COR-L47 (cell line): ENCODE data around the gene VDR.
A peak's percentile ranks its signal among the peaks of the same experiment; 100 is the strongest.
"Not testable (repeated sequence)": the region's sequence is repeated elsewhere in the genome, so short reads cannot be mapped to it uniquely, and the experiment has no call there.

Experiments
- DNase-seq: peaks from one replicate; lab custom pipeline; 2025; lab: John Stamatoyannopoulos, UW

VDR gene

GRCh38 chr12:47812797-47813510 lies 91.8 kb downstream of the VDR start:
- no peak for DNase-seq

DNA sequence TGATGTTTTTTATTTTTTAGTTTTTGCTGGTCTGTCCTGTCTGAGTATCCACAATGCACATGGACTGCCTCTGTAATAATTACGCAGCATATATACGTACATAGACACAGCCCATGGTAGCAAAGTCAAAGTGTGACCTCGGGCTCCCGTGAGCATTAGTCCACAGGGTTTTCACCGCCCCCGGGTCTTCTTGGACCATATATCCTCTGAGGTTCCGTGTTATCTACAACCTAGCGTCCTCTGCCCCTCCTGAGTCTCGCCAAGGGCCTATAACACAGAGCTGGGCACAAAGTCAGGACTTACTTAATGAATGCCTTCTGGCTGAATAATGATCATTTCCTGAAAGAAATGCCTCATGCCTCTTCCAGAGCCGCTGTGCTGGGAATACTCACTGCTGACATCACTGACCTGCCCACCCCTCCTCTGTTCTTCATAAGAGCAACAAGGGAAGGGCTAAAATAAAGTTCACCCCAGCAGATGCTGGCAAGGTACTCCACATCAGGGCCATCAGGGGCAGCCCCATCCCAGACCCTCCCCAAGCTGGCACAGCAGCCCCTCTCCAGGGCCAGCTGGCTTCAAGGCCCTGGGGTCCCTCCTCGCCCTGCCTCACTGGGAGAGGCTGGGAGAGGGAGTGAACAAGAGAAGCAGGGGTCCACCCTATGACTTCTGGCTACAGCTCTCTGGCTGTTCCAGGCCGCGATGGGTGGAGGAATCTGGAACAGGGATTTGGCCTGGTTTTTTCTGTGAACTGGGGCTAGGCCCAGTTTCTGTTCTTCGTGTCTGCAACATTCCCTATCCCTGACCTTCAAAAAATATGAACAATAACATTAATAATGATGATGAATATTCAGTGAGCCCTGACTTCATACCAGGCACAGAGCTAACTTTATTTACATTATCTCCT lies 93.0 kb downstream of the VDR start:
- no peak for DNase-seq

DNA sequence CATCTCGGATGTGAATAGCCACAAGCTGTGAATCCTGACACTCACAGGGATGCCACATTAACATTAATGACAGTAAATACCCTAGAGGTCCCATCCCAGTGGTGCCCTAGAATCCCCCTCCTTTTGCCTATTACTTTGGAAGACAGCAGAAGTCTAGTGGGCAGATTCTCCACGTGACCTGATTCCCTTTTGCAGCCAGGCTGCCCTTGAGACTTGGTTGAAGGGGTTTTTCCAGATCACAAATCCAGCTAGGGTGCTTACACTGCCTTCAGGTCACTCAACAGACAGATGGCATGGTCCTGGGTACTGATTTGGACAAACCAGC lies 93.8 kb downstream of the VDR start:
- no peak for DNase-seq

DNA sequence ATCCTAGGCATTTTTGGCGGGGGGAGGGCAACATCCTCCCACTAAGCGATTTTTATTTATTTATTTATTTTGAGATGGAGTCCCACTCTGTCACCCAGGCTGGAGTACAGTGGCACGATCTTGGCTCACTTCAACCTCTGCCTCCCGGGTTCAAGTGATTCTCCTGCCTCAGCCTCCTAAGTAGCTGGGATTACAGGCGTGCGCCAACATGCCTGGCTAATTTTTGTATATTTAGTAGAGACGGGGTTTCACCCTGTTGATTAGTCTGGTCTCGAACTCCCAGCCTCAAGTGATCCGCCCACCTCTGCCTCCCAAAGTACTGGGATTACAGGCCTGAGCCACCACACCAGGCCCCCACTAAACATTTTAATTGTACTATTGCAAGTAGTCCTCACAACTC lies 95.3 kb downstream of the VDR start:
- not testable (repeated sequence) for DNase-seq

DNA sequence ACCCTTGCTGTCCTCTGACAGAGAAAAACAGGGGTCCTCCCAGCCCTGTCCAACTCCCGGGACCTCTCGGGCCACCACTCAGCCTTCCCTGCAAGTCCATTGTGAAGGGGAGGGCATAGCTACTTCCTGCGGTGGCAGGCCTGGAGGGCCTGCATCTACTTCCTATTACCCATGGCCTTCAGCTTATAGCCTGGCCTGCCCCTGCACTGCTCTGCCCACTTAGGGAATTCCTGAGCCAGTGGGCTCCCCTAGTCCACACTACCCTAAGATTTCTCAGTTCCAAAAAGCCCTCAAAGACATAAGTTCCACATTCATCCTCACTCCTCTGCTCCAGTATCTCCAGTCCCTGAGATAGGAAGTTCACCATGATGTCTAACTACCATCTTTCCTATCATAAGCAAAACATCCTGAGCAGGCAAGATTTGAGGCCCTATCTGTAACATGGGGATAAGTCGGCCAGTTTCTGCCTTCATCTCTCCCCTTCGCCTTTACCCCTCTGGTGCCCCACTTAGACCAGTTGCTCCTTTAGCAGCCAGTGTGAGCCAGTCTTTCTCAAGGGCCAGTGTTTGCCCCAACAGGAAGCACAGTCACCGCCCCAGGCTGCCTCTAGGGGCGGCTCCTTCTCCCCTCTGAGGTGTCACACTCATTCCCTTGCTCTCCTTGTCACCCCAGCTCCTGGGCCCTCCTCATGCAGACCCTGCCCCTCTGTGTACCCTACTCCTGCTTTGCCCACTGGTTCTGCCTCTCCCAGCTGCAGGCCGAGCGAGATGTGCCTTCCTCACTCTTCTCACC lies 96.0 kb downstream of the VDR start:
- no peak for DNase-seq

DNA sequence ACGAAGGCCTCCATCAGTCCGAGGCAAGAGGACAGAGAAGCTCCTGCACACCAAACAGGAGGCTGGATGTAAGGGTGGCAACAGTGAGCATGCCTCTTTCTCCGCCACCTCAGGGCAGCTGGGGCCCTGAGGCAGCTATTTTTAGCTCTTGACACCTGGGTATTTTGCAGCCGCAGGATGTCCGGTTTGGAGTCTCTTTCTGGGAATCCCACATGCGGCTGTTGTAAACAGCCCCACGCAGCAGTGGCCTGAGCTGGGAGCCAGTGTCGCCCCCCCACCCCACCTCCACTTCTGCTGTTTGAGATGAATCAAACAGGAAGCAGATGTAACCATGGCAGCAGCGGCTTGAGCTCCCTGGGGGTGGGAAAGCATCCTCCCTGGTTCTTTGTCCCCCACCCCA lies 96.7 kb downstream of the VDR start:
- DNase-seq, result peak; percentile 43

DNA sequence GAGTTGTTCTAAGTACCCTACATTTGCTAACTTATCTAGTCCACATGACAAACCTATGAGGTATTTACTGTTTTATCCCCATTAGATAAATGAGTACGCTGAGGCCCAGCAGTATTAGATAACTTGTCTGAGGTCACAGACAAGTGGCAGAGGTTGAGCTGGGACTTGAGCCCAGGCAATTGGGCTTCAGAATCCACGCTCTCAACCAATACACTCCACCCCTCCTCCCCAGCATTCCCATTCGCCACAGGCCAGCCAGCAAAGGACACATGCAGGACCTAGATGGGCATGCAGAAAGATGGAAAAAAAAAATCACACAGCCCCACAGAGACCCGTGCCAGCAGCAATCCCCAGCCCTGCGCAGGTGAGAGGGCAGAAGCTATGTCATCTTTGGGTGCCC lies 97.5 kb downstream of the VDR start:
- DNase-seq, result no peak

GRCh38 chr12:47805417-47805816 lies 99.4 kb downstream of the VDR start:
- no peak for DNase-seq

GRCh38 chr12:47804171-47804570 lies 100.6 kb downstream of the VDR start:
- DNase-seq, result no peak

- no peak for DNase-seq
Measured at GRCh38 chr12:47803191-47803875, 101.5 kb downstream of the VDR start.

DNA sequence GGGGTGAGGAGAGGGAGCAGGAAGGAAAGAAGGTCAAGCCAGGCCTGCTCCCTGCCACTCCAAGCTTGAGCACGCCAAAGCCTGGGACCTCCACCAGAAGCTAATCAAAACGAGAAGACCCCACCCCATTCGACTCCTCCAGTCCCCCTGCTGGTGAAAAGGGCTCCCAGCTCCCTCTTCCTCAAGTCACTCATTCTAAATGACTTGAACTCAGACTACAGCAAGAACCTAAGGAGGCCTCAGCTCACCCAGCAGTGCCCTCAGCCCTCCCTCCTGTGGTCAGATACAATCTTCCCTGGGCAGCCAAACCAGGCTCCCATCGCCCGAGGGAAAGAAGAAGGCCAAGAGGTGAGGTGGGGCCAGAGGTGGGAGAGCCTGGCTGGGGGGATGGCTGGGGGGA lies 102.5 kb downstream of the VDR start:
- DNase-seq, result no peak

- no peak for DNase-seq
Measured at GRCh38 chr12:47801904-47802246, 102.9 kb downstream of the VDR start.

DNA sequence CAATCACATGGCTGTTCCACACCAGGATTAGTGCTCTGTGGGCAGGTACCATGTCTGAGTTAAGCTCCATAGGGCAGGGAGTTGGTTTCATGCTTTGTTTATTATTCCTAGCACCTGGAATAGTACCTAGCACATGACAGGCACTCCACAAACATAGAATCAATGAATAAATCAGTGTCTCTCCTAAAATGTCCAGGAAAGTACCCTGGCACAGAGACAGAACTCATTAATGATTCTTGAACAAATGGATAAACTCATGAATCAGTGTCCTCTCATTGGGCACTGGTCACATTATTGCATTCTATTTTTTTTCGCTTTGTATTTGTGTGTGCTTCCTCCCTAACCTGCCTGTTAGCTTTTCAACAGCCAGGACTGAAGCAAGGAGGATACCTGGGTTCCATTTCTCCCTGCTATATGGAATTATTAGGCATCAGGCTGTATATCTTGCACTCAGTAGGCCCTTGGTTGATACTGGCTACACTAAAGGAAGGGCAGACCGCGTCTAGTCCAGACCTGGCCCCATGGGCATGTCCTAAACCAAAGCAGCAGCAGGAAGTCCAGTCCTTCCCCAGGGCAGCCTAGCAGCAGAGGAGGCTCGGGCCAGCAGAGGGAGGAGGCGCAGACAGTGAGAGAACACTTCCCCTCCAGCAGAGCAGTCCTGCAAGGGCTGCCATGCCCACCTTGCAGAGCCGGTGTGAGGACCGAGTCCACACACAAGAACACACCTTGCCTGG lies 103.5 kb downstream of the VDR start:
- DNase-seq, result no peak

- no peak for DNase-seq
Measured at GRCh38 chr12:47800582-47800981, 104.2 kb downstream of the VDR start.

GRCh38 chr12:47799357-47799955 lies 105.3 kb downstream of the VDR start:
- no peak for DNase-seq

DNA sequence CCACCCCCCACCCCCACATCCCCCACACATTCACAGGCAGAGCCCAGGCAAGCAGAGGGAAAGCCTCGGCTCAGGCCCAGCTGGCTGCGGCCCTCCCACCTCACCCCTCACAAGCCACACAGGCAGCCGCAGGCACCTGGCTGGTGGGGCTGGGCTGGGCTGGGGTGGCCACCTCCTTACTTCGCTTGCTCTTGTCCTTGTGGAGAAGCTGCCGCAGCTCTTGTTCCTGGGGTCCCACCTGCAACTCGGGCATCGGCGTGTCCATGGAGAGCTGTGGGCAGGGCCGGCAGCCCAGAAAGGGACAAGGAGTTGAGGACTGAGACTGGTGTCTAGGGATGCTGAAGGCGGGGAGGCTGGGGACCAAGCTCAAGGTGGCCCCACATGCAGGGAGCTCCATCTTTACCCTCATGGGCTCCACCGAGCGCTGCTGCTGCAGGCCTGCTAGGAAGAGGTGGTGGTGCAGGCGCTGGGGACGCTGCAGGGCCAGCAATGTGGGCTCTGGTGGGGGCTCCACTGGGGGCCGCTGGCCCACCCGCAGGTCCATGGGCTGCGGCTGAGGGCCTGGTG lies 106.3 kb downstream of the VDR start:
- no peak for DNase-seq

DNA sequence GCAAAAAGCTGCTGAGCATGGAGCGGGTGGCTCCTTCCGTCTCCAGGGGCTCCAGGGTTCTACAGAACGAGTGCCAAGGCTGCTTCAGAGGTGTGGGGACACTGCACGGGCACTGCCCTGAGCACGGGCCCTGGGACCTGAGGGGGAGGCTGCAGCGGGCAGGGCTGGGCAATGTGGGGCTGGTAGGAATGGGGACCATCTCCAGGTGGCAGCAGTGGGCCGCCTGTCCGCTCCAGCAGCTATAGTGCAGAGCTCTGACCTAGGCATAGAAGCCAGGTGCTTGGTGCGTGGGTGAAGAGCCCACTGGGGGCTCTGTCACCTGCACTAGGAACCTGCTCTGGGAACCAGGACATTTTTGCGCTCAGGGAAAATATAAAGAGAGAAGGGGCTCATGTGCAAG lies 107.4 kb downstream of the VDR start:
- peak; percentile 14 for DNase-seq

DNA sequence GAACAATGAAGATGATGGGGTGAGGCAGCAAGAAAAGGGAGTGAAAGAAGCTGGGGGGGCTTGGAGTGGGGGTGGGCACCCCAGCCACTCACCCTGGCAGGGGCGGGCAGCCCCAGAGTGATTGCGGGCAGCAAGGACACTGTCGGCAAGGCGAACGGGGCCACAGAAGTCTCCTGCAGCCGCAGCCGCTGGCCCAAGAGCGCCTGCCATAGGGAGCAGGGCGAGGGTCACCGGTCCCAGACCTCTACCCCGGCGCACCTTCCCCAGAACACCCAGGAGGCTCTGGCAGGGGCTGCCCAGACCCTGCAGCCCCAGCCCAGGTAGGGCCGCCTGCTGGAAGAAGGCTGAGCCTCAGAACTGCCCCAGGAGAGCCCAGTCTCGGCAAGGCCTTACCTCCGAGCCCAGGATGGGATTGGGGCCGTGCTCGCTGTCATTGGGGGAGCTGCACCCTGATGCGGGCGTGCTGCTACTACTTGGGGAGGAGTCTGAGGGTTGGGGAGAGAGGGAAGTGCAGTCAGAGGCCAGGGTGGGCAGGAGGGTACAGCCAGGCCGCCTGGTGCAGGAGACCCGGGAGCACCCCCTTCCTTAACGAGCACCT lies 108.9 kb downstream of the VDR start:
- no peak for DNase-seq

- no peak for DNase-seq
Measured at GRCh38 chr12:47795121-47795813, 109.5 kb downstream of the VDR start.

- no peak for DNase-seq
Measured at GRCh38 chr12:47794679-47795078, 110.1 kb downstream of the VDR start.
